Hepatocyte (in vitro differentiated cells): Measurements from ENCODE around the gene RRP1.

Experiments used
- EZH2 ChIP-seq: fragments of 200-600 bp; sonication (generic); IDR thresholded peaks from 2 replicates; pipeline ENCODE4 v1.6.1; 2016; ENCODE audit warnings: antibody characterized with exemption, mild to moderate bottlenecking, borderline replicate concordance
- TF ChIP-seq, protein P1 (sequence below): fragments of 200-600 bp; sonication (generic); IDR thresholded peaks from 2 replicates; pipeline ENCODE4 v1.5.1; 2016; ENCODE audit warnings: antibody characterized with exemption, mild to moderate bottlenecking; ENCODE audit not compliant: poor library complexity

DNA sequence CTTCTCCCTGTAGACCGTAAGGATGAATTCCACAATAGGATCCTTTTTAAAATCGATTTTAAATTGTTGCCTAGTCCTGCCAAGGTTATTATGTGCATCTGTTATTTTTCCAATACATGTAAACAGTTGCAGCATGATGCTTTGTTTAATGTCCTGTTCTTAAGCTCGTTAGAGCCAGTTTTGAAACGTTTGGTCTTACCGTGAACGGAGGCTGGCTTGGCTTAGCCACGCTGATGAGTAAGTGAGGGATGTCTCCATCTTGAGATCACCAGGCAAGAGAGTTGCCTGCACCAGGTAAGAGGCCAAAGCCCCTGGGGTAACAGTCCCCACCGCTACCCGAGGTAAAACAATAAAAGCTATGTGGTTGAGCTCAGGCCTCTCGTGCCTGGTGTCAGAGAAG, 30.6 kb upstream of the RRP1 start:
- TF ChIP-seq, protein P1, sequence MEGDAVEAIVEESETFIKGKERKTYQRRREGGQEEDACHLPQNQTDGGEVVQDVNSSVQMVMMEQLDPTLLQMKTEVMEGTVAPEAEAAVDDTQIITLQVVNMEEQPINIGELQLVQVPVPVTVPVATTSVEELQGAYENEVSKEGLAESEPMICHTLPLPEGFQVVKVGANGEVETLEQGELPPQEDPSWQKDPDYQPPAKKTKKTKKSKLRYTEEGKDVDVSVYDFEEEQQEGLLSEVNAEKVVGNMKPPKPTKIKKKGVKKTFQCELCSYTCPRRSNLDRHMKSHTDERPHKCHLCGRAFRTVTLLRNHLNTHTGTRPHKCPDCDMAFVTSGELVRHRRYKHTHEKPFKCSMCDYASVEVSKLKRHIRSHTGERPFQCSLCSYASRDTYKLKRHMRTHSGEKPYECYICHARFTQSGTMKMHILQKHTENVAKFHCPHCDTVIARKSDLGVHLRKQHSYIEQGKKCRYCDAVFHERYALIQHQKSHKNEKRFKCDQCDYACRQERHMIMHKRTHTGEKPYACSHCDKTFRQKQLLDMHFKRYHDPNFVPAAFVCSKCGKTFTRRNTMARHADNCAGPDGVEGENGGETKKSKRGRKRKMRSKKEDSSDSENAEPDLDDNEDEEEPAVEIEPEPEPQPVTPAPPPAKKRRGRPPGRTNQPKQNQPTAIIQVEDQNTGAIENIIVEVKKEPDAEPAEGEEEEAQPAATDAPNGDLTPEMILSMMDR, result no peak
- no peak for TF ChIP-seq EZH2
